ENCODE results near the gene RNF220. TPM values are rescaled to one million over a fixed set of nuclear protein-coding genes. Genes with fewer than 3 reads are reported as not detected.
A peak's percentile ranks its signal among the peaks of the same experiment; 100 is the strongest.

Gene RNF220
- total and polyA plus RNA-seq, 9 donors: 54.5 to 63.4 (median 56.7) TPM

- no peak for DNase-seq
- Histone ChIP-seq H3K27ac (ENCODE audit: low read length) (no peak overlapping the region), H3K36me3 (ENCODE audit: control insufficient read depth, insufficient read depth, low read length) (no peaks in the 10 kb centered on the region), H3K27me3 (ENCODE audit: control insufficient read depth, insufficient read depth, low read length) (peaks cover 14% of the 10 kb centered on the region), H3K4me3 (ENCODE audit: low read length) (no peak overlapping the region), H3K9me3 (replicated peaks; ENCODE audit: control insufficient read depth, low read depth, low read length) (no peaks in the 10 kb centered on the region), H3K4me1 (ENCODE audit: control insufficient read depth, insufficient read depth, low read length) (no peaks in the 10 kb centered on the region)
- 53% methylated on average over 11 of the region's 25 CpGs for WGBS (ENCODE audit: insufficient coverage)
These were observed 204.9 kb downstream of the RNF220 start for GRCh38 chr1:44609768-44610526.

- Histone ChIP-seq H3K27ac (ENCODE audit: low read length) (no peak overlapping the region), H3K9me3 (replicated peaks; ENCODE audit: control insufficient read depth, low read depth, low read length) (no peaks in the 10 kb centered on the region), H3K4me1 (ENCODE audit: control insufficient read depth, insufficient read depth, low read length) (no peaks in the 10 kb centered on the region), H3K4me3 (ENCODE audit: low read length) (no peak overlapping the region), H3K27me3 (ENCODE audit: control insufficient read depth, insufficient read depth, low read length) (peaks cover 17% of the 10 kb centered on the region), H3K36me3 (ENCODE audit: control insufficient read depth, insufficient read depth, low read length) (no peaks in the 10 kb centered on the region)
- DNase-seq: no peak
- WGBS (ENCODE audit: insufficient coverage): 43% methylated on average over 6 of the region's 12 CpGs
These were observed 205.6 kb downstream of the RNF220 start for GRCh38 chr1:44610527-44611148.

- no peak overlapping the region for H3K27ac ChIP-seq (ENCODE audit: low read length)
- H3K9me3 ChIP-seq (replicated peaks; ENCODE audit: control insufficient read depth, low read depth, low read length): no peaks in the 10 kb centered on the region
- peaks cover 23% of the 10 kb centered on the region for H3K27me3 ChIP-seq (ENCODE audit: control insufficient read depth, insufficient read depth, low read length)
- WGBS (ENCODE audit: insufficient coverage): 76% methylated on average over 2 of the region's 5 CpGs
- no peak overlapping the region for H3K4me3 ChIP-seq (ENCODE audit: low read length)
- DNase-seq: no peak
- H3K36me3 ChIP-seq (ENCODE audit: control insufficient read depth, insufficient read depth, low read length): no peaks in the 10 kb centered on the region
- no peaks in the 10 kb centered on the region for H3K4me1 ChIP-seq (ENCODE audit: control insufficient read depth, insufficient read depth, low read length)
These were observed 206.4 kb downstream of the RNF220 start for GRCh38 chr1:44611419-44611818.

GRCh38 chr1:44611866-44612265 is 206.8 kb downstream of the RNF220 start:
- Histone ChIP-seq H3K27me3 (ENCODE audit: control insufficient read depth, insufficient read depth, low read length) (peaks cover 27% of the 10 kb centered on the region), H3K4me1 (ENCODE audit: control insufficient read depth, insufficient read depth, low read length) (peaks cover 3% of the 10 kb centered on the region), H3K4me3 (ENCODE audit: low read length) (no peak overlapping the region), H3K9me3 (replicated peaks; ENCODE audit: control insufficient read depth, low read depth, low read length) (no peaks in the 10 kb centered on the region), H3K27ac (ENCODE audit: low read length) (no peak overlapping the region), H3K36me3 (ENCODE audit: control insufficient read depth, insufficient read depth, low read length) (no peaks in the 10 kb centered on the region)
- WGBS (ENCODE audit: insufficient coverage): 41% methylated on average over 4 of the region's 4 CpGs
- no peak for DNase-seq

- no peak overlapping the region for H3K27ac ChIP-seq (ENCODE audit: low read length)
- H3K4me3 ChIP-seq (ENCODE audit: low read length): no peak overlapping the region
- H3K9me3 ChIP-seq (replicated peaks; ENCODE audit: control insufficient read depth, low read depth, low read length): no peaks in the 10 kb centered on the region
- DNase-seq: no peak
- 68% methylated on average over 5 of the region's 6 CpGs for WGBS (ENCODE audit: insufficient coverage)
- H3K4me1 ChIP-seq (ENCODE audit: control insufficient read depth, insufficient read depth, low read length): peaks cover 9% of the 10 kb centered on the region
- H3K27me3 ChIP-seq (ENCODE audit: control insufficient read depth, insufficient read depth, low read length): peaks cover 40% of the 10 kb centered on the region
- no peaks in the 10 kb centered on the region for H3K36me3 ChIP-seq (ENCODE audit: control insufficient read depth, insufficient read depth, low read length)
These were observed 208.9 kb downstream of the RNF220 start for GRCh38 chr1:44613941-44614340.

- H3K27ac ChIP-seq (ENCODE audit: low read length): no peak overlapping the region
- H3K4me3 ChIP-seq (ENCODE audit: low read length): no peak overlapping the region
- WGBS (ENCODE audit: insufficient coverage): 53% methylated on average over 2 of the region's 4 CpGs
These were observed 211.4 kb downstream of the RNF220 start for GRCh38 chr1:44616284-44616990.

GRCh38 chr1:44616991-44617702 is 212.1 kb downstream of the RNF220 start:
- peaks cover 28% of the 10 kb centered on the region for H3K27me3 ChIP-seq (ENCODE audit: control insufficient read depth, insufficient read depth, low read length)

More at GRCh38 chr1:44616284-44616990, 211.4 kb downstream of the RNF220 start:
- H3K36me3 ChIP-seq (ENCODE audit: control insufficient read depth, insufficient read depth, low read length): no peaks in the 10 kb centered on the region
- H3K9me3 ChIP-seq (replicated peaks; ENCODE audit: control insufficient read depth, low read depth, low read length): no peaks in the 10 kb centered on the region
- no peak for DNase-seq
- peaks cover 28% of the 10 kb centered on the region for H3K27me3 ChIP-seq (ENCODE audit: control insufficient read depth, insufficient read depth, low read length)
- peaks cover 14% of the 10 kb centered on the region for H3K4me1 ChIP-seq (ENCODE audit: control insufficient read depth, insufficient read depth, low read length)

GRCh38 chr1:44617703-44618029 is 212.6 kb downstream of the RNF220 start:
- DNase-seq: no peak
- Histone ChIP-seq H3K36me3 (ENCODE audit: control insufficient read depth, insufficient read depth, low read length) (no peaks in the 10 kb centered on the region), H3K9me3 (replicated peaks; ENCODE audit: control insufficient read depth, low read depth, low read length) (no peaks in the 10 kb centered on the region), H3K4me1 (ENCODE audit: control insufficient read depth, insufficient read depth, low read length) (peaks cover 14% of the 10 kb centered on the region), H3K4me3 (ENCODE audit: low read length) (no peak overlapping the region), H3K27ac (ENCODE audit: low read length) (no peak overlapping the region), H3K27me3 (ENCODE audit: control insufficient read depth, insufficient read depth, low read length) (peaks cover 28% of the 10 kb centered on the region)
- WGBS (ENCODE audit: insufficient coverage): 57% methylated on average over 1 of the region's 1 CpG

More at GRCh38 chr1:44616991-44617702, 212.1 kb downstream of the RNF220 start:
- peaks cover 14% of the 10 kb centered on the region for H3K4me1 ChIP-seq (ENCODE audit: control insufficient read depth, insufficient read depth, low read length)
- DNase-seq: peak; percentile 34
- H3K4me3 ChIP-seq (ENCODE audit: low read length): no peak overlapping the region
- H3K9me3 ChIP-seq (replicated peaks; ENCODE audit: control insufficient read depth, low read depth, low read length): no peaks in the 10 kb centered on the region
- H3K27ac ChIP-seq (ENCODE audit: low read length): no peak overlapping the region
- 6% methylated on average over 45 of the region's 63 CpGs for WGBS (ENCODE audit: insufficient coverage)
- H3K36me3 ChIP-seq (ENCODE audit: control insufficient read depth, insufficient read depth, low read length): no peaks in the 10 kb centered on the region

- WGBS (ENCODE audit: insufficient coverage): no CpG with 5 or more reads among the region's 12 CpGs
- Histone ChIP-seq H3K4me1 (ENCODE audit: control insufficient read depth, insufficient read depth, low read length) (peaks cover 14% of the 10 kb centered on the region), H3K4me3 (ENCODE audit: low read length) (no peak overlapping the region), H3K9me3 (replicated peaks; ENCODE audit: control insufficient read depth, low read depth, low read length) (no peaks in the 10 kb centered on the region), H3K27ac (ENCODE audit: low read length) (no peak overlapping the region), H3K36me3 (ENCODE audit: control insufficient read depth, insufficient read depth, low read length) (no peaks in the 10 kb centered on the region), H3K27me3 (ENCODE audit: control insufficient read depth, insufficient read depth, low read length) (peaks cover 28% of the 10 kb centered on the region)
- no peak for DNase-seq
These were observed 214.3 kb downstream of the RNF220 start for GRCh38 chr1:44619261-44619900.
